Choroid plexus epithelial cell (primary cell): ENCODE results near the gene PEPD.

Source experiments
- DNase-seq: peaks from one replicate; pipeline ENCODE4 v3.0.0-alpha.2; 2010; ENCODE audit warnings: low read depth
- H3K4me3 ChIP-seq: 2 replicates; pipeline ENCODE4 v1.5.1; 2011; ENCODE audit warnings: low read depth, mild to moderate bottlenecking, control low read depth, low read length, moderate library complexity
- TF ChIP-seq, protein P1 (sequence below): conservative IDR thresholded peaks from 2 replicates; pipeline ENCODE4 v1.5.1; 2011; ENCODE audit warnings: low read depth, mild to moderate bottlenecking, control low read depth, inconsistent platforms, low read length, moderate library complexity

The PEPD gene

GRCh38 chr19:33503433-33504057 is 18.0 kb downstream of the PEPD start:
- DNase-seq: no peak

DNA sequence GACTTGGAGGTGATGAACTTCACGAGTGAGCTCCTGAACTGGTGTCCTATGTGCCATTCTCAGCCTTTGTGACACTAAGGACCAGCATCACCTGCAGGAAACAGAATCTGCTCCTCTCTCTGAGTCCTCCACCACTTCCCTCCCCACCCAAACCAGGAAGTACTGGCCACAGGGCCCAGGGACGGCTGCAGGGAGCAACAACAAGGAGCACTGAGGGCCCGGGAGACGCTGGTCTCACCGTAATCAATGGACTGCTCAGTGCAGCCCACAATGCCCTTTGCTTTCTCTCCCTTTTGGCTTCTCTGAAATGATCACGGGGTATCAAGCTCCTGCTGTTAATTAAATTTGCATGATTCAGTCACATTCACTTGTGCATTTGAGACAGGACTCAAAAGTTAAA is 18.6 kb downstream of the PEPD start:
- no peak overlapping the region for H3K4me3 ChIP-seq
- DNase-seq: no peak
- TF ChIP-seq, protein P1, sequence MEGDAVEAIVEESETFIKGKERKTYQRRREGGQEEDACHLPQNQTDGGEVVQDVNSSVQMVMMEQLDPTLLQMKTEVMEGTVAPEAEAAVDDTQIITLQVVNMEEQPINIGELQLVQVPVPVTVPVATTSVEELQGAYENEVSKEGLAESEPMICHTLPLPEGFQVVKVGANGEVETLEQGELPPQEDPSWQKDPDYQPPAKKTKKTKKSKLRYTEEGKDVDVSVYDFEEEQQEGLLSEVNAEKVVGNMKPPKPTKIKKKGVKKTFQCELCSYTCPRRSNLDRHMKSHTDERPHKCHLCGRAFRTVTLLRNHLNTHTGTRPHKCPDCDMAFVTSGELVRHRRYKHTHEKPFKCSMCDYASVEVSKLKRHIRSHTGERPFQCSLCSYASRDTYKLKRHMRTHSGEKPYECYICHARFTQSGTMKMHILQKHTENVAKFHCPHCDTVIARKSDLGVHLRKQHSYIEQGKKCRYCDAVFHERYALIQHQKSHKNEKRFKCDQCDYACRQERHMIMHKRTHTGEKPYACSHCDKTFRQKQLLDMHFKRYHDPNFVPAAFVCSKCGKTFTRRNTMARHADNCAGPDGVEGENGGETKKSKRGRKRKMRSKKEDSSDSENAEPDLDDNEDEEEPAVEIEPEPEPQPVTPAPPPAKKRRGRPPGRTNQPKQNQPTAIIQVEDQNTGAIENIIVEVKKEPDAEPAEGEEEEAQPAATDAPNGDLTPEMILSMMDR: no peak

More at GRCh38 chr19:33503433-33504057, 18.0 kb downstream of the PEPD start:
- TF ChIP-seq, protein P1: no peak
- no peak overlapping the region for H3K4me3 ChIP-seq

- TF ChIP-seq, protein P1: no peak
- no peak overlapping the region for H3K4me3 ChIP-seq
- DNase-seq: no peak
These were observed 19.1 kb downstream of the PEPD start for GRCh38 chr19:33502521-33502920.

DNA sequence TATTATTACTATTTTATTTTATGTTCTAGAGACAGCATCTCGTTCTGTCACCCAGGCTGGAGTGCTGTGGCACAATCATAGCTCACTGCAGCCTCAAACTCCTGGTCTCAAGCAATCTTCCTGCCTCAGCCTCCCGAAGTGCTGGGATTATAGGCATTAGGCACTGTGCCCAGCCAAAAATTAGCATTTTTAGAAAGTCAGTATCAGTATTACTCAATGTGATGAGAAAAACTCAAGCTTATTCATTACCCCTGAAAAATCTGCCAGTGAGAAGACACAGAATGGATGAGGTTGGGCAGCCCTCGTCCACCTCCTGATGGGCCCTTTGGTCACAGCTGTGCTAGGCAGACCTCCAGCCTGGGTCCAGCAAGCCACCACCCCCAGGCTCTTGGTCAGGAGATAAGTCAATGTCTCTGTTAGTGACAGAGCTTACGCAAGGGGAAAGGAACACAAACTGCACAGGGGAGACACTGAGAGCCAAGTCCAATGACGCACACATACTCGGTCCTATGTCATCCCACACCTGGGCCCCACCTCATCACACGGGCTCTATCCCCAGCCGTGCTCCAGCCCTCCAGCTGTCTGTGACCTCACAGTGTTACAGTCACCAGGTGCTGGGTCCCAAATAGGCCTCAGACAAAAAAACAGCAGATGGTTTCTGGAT is 19.8 kb downstream of the PEPD start:
- no peak overlapping the region for H3K4me3 ChIP-seq
- TF ChIP-seq, protein P1: no peak
- no peak for DNase-seq

DNA sequence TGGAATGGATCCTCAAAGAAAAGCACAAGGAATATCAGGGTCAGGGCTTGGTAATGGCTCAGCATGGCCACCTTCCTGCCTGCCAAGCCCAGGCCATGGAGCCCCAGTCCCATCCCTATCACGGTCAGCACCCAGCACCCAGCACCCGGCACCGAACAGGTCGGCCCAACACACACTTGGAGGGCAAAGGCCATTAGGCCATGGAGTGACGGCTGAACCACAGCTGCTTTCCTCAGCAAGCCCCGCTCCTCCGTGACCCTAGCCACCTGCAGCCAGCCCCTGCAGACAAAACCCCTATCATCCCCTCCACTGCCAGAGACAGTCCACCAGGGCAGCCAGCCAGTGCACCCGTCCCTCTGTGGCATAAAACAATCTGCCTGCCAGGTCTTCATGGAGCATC is 20.6 kb downstream of the PEPD start:
- H3K4me3 ChIP-seq: no peak overlapping the region
- DNase-seq: no peak
- TF ChIP-seq, protein P1: no peak

DNA sequence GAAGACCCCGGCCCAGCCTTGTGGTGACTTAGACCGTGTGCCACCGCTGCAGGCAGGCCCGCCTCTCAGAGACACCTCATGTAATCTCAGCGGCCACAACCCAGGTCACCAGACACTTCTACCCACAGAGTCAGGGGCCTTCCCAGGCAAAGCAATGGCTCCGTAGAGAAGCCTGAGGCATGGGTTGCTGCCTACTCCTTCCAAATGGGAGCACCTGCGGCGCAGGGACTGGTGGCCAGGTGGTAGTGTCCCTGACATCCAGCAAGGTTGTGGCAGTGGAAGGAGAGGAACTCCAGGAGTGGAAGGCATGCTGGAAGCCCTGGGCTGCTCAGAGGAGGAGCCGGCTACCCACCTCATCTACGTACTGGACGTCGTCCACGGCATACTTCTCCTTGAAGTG is 21.0 kb downstream of the PEPD start:
- DNase-seq: no peak
- TF ChIP-seq, protein P1: no peak

More for the DNA sequence above, 21.0 kb downstream of the PEPD start:
- H3K4me3 ChIP-seq: no peak overlapping the region
